SU-DHL-6 (cell line): ENCODE measurements around the gene CCDC142.

ENCODE experiments used
- EZH2phosphoT487 ChIP-seq: fragments of 200-600 bp; sonication (generic), shearing (Covaris generic); conservative IDR thresholded peaks from 2 replicates; pipeline ENCODE4 v1.6.1; 2018; ENCODE audit warnings: mild to moderate bottlenecking, antibody characterized with exemption, low read length, moderate library complexity, mixed read lengths
- TF ChIP-seq, protein P1 (sequence below): fragments of 200-600 bp; sonication (generic); IDR thresholded peaks from one replicate; pipeline ENCODE4 v1.5.1; 2017; ENCODE audit warnings: antibody characterized with exemption, mild to moderate bottlenecking, low read length, moderate library complexity; ENCODE audit not compliant: insufficient read depth, poor library complexity, severe bottlenecking

- TF ChIP-seq, protein P1, sequence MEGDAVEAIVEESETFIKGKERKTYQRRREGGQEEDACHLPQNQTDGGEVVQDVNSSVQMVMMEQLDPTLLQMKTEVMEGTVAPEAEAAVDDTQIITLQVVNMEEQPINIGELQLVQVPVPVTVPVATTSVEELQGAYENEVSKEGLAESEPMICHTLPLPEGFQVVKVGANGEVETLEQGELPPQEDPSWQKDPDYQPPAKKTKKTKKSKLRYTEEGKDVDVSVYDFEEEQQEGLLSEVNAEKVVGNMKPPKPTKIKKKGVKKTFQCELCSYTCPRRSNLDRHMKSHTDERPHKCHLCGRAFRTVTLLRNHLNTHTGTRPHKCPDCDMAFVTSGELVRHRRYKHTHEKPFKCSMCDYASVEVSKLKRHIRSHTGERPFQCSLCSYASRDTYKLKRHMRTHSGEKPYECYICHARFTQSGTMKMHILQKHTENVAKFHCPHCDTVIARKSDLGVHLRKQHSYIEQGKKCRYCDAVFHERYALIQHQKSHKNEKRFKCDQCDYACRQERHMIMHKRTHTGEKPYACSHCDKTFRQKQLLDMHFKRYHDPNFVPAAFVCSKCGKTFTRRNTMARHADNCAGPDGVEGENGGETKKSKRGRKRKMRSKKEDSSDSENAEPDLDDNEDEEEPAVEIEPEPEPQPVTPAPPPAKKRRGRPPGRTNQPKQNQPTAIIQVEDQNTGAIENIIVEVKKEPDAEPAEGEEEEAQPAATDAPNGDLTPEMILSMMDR = no peak
- no peak for TF ChIP-seq EZH2phosphoT487
Measured at GRCh38 chr2:74516650-74517049, 33.9 kb upstream of the CCDC142 start.
